DND-41 (cell line): ENCODE results near the gene RNF175.

Source experiments
- EZH2 ChIP-seq: IDR thresholded peaks from 3 replicates; pipeline ENCODE4 v1.6.1; 2012; ENCODE audit warnings: borderline replicate concordance, low read depth, mild to moderate bottlenecking, moderate library complexity, low read length, inconsistent platforms; ENCODE audit not compliant: severe bottlenecking
- TF ChIP-seq, protein P1 (sequence below): IDR thresholded peaks from 2 replicates; pipeline ENCODE4 v1.5.1; 2012; ENCODE audit warnings: borderline replicate concordance, low read length, moderate library complexity, mild to moderate bottlenecking; ENCODE audit not compliant: poor library complexity, severe bottlenecking; ENCODE audit errors: extremely low read depth

DNA sequence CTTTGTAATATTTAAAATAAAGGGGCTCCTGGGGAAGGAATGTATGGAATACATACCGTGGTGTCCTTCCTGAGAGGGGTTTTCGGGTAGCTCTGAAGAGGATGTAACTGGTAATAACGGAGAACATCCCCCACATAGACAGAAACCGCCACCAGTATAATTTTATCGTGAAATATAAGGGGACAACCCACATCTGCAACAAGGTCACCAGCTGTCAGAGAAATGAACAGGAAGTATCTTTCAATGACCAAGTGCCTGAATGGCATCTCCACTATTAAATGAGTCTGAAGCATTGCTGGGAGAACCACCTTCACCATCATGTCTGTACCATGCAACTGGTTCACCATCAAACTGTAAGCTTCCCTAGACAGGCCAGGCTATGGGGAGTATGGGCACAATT lies 31.7 kb downstream of the RNF175 start:
- TF ChIP-seq, protein P1, sequence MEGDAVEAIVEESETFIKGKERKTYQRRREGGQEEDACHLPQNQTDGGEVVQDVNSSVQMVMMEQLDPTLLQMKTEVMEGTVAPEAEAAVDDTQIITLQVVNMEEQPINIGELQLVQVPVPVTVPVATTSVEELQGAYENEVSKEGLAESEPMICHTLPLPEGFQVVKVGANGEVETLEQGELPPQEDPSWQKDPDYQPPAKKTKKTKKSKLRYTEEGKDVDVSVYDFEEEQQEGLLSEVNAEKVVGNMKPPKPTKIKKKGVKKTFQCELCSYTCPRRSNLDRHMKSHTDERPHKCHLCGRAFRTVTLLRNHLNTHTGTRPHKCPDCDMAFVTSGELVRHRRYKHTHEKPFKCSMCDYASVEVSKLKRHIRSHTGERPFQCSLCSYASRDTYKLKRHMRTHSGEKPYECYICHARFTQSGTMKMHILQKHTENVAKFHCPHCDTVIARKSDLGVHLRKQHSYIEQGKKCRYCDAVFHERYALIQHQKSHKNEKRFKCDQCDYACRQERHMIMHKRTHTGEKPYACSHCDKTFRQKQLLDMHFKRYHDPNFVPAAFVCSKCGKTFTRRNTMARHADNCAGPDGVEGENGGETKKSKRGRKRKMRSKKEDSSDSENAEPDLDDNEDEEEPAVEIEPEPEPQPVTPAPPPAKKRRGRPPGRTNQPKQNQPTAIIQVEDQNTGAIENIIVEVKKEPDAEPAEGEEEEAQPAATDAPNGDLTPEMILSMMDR, result no peak
- TF ChIP-seq EZH2, result no peak
